ENCODE data around the gene AMPD1. TPM values are rescaled to one million over a fixed set of nuclear protein-coding genes. Genes with fewer than 3 reads are reported as not detected.

Gene AMPD1
- total RNA-seq, 1 donor from 2014 or later = not detected

DNA sequence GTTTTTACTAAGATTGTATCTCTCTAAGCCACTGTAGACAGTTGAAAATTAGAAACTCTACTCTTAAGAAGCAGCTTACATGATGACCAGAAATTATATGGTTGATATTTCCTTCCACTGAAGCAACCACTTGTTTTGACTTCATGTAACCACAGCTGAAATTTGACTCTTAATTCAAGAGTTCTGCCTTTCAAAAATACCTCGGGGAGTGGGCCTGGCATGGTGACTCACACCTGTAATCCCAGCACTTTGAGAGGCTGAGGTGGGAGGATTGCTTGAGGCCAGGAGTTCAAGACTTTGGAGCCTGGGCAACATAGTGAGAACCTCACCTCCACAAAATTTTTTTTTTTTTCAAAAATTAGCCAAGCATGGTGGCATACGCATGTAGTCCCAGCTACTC is 4.3 kb downstream of the AMPD1 start:
- intact Hi-C loops (cut with micrococcal nuclease) = no loop called here
- Mint-ChIP-seq H3K27me3 (ENCODE audit: insufficient read depth) (peaks cover 17% of the 10 kb centered on the region), H3K9me3 (no peaks in the 10 kb centered on the region), H3K36me3 (ENCODE audit: low read depth) (no peaks in the 10 kb centered on the region), H3K4me1 (ENCODE audit: low read depth) (no peaks in the 10 kb centered on the region), H3K4me3 (no peak overlapping the region), H3K27ac (no peak overlapping the region)
- DNase-seq (ENCODE audit: low spot score) = no peak

DNA sequence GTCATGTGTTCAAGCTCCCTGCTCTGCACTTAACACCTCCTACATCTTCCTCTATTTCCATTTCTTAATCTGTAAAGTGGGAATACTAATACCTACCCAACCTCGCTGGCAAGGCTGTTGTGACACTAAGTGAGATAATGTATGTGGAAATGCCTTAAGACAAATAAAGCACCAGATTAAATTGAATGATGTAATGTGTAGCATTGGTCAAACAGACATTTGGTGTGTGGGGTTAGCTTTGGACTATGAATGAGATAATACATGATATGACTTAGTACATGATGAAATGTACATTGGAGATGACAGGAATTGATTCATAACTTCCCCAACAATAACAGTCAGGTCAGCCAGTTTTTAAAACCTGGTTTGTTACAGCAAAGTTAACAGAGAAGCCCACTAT is 5.2 kb downstream of the AMPD1 start:
- Mint-ChIP-seq H3K36me3 (ENCODE audit: low read depth) (no peaks in the 10 kb centered on the region), H3K27me3 (ENCODE audit: insufficient read depth) (peaks cover 14% of the 10 kb centered on the region), H3K4me1 (ENCODE audit: low read depth) (no peaks in the 10 kb centered on the region), H3K27ac (no peak overlapping the region), H3K9me3 (no peaks in the 10 kb centered on the region), H3K4me3 (no peak overlapping the region)
- DNase-seq (ENCODE audit: low spot score) = no peak
- intact Hi-C loops (cut with micrococcal nuclease) = no loop called here

DNA sequence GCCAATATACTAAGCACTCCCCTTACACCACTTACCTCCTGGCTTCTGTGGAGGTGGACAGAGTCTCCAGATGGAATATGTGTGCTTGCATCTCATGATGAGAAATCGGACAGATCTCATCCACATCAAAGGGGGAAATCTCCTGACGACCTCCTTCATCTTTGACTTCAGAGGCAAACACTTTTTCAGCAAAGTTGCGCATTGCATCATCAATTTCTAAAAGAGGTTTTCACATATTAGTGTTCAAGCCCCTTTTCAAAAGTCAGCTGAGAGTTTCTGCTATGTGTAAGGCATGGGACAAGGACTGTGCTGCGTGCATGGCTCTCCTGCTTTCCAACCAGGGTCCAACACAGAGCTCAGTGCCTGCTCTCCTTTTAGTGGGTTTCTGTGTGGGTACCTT is 6.8 kb downstream of the AMPD1 start:
- Mint-ChIP-seq H3K27me3 (ENCODE audit: insufficient read depth) (peaks cover 16% of the 10 kb centered on the region), H3K9me3 (no peaks in the 10 kb centered on the region), H3K27ac (no peak overlapping the region), H3K36me3 (ENCODE audit: low read depth) (no peaks in the 10 kb centered on the region), H3K4me3 (no peak overlapping the region), H3K4me1 (ENCODE audit: low read depth) (no peaks in the 10 kb centered on the region)
- no peak for DNase-seq (ENCODE audit: low spot score)
- intact Hi-C loops (cut with micrococcal nuclease) = no loop called here

DNA sequence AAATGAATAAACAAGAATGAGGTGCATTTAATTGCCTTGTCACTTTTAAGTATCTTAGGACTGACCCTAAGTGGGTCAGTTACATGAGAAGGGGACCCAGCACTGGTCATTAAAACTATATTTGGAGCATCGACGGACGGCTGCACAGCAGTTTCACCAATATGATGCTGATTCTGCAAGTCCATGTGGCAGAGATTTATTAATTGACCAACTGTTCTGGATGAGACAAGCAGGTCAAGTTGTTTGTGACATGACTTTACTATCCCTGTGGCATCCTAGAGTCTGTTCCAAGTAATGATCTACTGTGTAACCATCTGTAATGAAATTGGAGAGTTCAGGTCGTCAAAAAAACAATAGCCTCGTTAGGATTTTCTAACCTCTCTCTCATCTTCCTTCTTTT is 9.5 kb downstream of the AMPD1 start:
- no peak for DNase-seq (ENCODE audit: low spot score)
- intact Hi-C loops (cut with micrococcal nuclease) = no loop called here
- Mint-ChIP-seq H3K9me3 (no peaks in the 10 kb centered on the region), H3K4me1 (ENCODE audit: low read depth) (no peaks in the 10 kb centered on the region), H3K27ac (no peak overlapping the region), H3K36me3 (ENCODE audit: low read depth) (no peaks in the 10 kb centered on the region), H3K27me3 (ENCODE audit: insufficient read depth) (peaks cover 14% of the 10 kb centered on the region), H3K4me3 (no peak overlapping the region)

DNA sequence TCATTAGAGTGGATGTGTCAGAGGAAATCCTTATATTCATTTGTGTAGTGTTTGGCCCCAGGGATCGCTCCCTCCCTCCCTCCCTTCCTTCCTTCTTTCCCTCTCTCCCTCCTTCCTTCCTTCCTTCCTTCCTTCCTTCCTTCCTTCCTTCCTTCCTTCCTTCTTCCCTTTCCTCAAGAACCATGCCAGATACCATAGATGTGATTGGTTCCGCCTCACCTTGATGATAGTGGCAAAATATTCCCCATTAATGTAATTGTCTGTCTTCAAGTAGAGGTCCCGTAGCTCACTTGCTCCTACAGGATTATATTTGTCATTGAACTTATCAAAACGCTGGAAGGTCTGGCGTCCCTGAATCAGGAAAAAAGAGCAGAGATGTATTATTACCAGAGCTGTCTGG is 17.7 kb downstream of the AMPD1 start:
- Mint-ChIP-seq H3K27ac (no peak overlapping the region), H3K4me3 (no peak overlapping the region), H3K36me3 (ENCODE audit: low read depth) (no peaks in the 10 kb centered on the region), H3K4me1 (ENCODE audit: low read depth) (no peaks in the 10 kb centered on the region), H3K9me3 (no peaks in the 10 kb centered on the region), H3K27me3 (ENCODE audit: insufficient read depth) (peaks cover 33% of the 10 kb centered on the region)
- intact Hi-C loops (cut with micrococcal nuclease) = no loop called here
- DNase-seq (ENCODE audit: low spot score) = no peak

DNA sequence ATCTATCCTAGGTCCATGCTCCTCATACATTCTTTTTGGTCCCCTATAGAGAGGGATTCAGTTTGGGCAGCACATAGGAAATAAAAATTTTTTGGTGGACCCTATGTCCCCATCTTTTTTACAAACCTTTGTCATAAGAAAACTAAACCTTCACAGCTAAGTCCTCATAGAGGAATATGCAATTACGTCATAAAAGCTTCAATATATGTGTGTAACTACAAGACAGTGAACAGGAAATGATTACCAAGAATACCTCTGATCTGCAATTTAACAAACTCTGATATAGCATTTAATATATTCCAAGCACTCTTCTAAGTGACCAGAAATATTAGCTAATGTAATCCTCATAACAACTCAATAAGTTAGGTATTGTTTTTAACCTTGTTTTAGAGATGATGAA is 19.2 kb downstream of the AMPD1 start:
- Mint-ChIP-seq H3K27me3 (ENCODE audit: insufficient read depth) (peaks cover 36% of the 10 kb centered on the region), H3K27ac (no peak overlapping the region), H3K36me3 (ENCODE audit: low read depth) (no peaks in the 10 kb centered on the region), H3K9me3 (no peaks in the 10 kb centered on the region), H3K4me1 (ENCODE audit: low read depth) (no peaks in the 10 kb centered on the region), H3K4me3 (no peak overlapping the region)
- no peak for DNase-seq (ENCODE audit: low spot score)
- intact Hi-C loops (cut with micrococcal nuclease) = no loop called here

DNA sequence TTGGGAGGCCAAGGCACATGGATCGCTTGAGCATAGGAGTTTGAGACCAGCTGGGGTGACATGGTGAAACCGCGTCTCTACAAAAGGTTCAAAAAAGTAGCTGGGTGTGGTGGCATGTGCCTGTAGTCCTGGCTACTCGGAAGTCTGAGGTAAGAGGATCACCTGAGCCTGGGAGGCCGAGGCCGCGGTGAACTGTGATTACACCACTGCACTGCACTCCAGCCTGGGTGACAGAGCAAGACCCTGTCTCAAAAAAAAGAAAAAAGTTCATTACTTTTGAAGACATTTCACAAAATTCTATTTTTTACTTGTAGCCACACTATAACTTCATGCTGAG is 23.4 kb downstream of the AMPD1 start:
- no peak overlapping the region for H3K4me3 Mint-ChIP-seq
- H3K27ac Mint-ChIP-seq = no peak overlapping the region
- intact Hi-C loops (cut with micrococcal nuclease) = loop anchor here (2.0 kb wide), 1 partner anchor 161 kb away; the partner anchor contains the start of gene TRIM33
- H3K36me3 Mint-ChIP-seq (ENCODE audit: low read depth) = no peaks in the 10 kb centered on the region
- H3K27me3 Mint-ChIP-seq (ENCODE audit: insufficient read depth) = peaks cover 44% of the 10 kb centered on the region
- no peaks in the 10 kb centered on the region for H3K9me3 Mint-ChIP-seq
- H3K4me1 Mint-ChIP-seq (ENCODE audit: low read depth) = peaks cover 8% of the 10 kb centered on the region
- no peak for DNase-seq (ENCODE audit: low spot score)

DNA sequence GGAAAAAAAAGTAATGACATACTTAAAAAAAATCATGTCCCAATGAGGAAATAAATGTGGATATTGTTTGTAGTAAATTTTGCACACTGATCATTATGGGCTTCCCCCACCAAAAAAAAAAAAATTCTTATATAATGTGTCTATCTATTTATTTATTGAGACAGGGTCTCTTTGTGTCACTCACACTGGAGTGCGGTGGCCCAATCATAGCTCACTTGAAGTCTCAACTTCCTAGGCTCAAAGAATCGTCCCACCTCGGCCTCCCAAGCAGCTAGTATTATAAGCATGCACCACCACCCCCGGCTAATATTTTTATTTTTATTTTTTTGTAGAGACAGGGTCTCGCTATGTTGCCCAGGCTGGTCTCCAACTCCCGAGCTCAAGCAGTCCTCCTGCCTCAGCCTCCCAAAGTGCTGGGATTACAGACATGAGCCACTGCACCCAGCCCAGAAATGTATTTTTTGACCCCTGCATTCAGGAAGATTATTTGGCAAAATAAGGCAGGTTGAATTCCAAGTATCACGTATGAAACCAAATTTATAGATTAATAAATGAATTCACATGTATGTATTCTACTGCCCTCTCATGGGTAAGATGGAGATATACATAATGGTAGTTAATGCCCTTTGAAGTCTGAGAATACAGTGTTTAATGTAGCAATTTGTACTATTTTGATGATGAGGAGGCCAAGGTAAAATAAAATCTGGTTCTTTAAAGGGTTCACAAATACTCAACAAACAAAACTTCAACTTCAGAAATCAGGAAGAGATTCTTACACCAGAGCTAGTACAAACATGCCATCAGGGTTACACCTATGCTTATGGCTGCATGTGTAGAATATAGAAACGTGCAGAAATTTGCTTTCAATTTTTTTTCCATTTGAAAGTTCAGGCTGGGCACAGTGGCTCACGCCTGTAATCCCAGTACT is 24.1 kb downstream of the AMPD1 start:
- H3K4me1 Mint-ChIP-seq (ENCODE audit: low read depth) = peaks cover 8% of the 10 kb centered on the region
- H3K36me3 Mint-ChIP-seq (ENCODE audit: low read depth) = no peaks in the 10 kb centered on the region
- no peak overlapping the region for H3K27ac Mint-ChIP-seq
- peak overlapping the region; percentile 3 for H3K4me3 Mint-ChIP-seq
- no peaks in the 10 kb centered on the region for H3K9me3 Mint-ChIP-seq
- peaks cover 48% of the 10 kb centered on the region for H3K27me3 Mint-ChIP-seq (ENCODE audit: insufficient read depth)
- no peak for DNase-seq (ENCODE audit: low spot score)
- intact Hi-C loops (cut with micrococcal nuclease) = loop anchor here (2.0 kb wide), 1 partner anchor 160 kb away; the partner anchor contains the start of gene TRIM33

DNA sequence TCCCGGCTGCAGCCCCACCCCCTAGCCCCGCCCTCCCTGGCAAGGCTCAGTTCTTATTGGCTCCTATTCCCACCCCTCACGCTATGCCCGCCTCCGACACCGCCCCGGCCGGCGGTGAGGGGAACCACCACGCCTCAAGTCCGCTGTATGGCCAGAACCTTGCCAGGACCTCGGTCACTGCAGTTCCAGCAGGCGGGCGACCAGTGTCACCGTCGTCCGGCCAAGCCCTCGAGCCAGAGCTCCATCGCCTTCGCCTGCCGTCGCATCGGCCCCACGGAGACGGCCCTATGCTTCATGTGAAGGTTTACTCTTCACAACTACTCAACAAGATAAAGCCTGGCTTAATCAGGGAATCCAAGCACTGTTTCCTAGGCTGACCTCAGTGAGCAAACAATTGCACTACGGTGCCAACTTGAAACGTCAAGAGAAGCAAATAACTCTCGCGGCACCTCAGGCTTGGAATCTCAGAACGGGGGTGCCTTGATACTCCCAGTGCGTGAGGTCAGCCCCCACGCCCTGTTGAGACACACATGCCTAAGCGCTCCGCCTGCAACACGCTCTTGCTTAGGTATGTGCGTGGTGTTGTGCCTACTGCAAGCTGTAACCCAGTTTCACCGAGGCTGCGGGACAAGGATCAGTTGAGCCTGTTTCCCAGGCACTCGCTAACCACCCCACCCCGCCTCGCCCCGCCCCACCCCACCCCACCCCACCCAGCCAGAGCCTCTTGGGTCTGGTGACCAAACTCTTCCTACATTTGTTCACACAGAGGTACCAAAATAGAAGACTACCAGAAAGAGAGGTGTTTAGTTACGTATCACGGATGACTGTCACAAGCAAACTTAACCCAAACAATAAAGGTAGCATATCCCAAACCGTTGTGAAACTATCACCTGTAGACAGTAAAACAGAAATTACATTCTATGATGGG is 25.0 kb downstream of the AMPD1 start:
- H3K9me3 Mint-ChIP-seq = no peaks in the 10 kb centered on the region
- H3K27me3 Mint-ChIP-seq (ENCODE audit: insufficient read depth) = peaks cover 48% of the 10 kb centered on the region
- H3K4me1 Mint-ChIP-seq (ENCODE audit: low read depth) = peaks cover 8% of the 10 kb centered on the region
- intact Hi-C loops (cut with micrococcal nuclease) = loop anchor here (1.0 to 2.0 kb wide), 7 partner anchors 46 to 692 kb away; partner anchors contain the start of genes BCAS2, CSDE1, NRAS and SIKE1
- H3K36me3 Mint-ChIP-seq (ENCODE audit: low read depth) = no peaks in the 10 kb centered on the region
- H3K4me3 Mint-ChIP-seq = peak overlapping the region; percentile 89
- H3K27ac Mint-ChIP-seq = peak overlapping the region; percentile 20
- peak; percentile 76 for DNase-seq (ENCODE audit: low spot score)

DNA sequence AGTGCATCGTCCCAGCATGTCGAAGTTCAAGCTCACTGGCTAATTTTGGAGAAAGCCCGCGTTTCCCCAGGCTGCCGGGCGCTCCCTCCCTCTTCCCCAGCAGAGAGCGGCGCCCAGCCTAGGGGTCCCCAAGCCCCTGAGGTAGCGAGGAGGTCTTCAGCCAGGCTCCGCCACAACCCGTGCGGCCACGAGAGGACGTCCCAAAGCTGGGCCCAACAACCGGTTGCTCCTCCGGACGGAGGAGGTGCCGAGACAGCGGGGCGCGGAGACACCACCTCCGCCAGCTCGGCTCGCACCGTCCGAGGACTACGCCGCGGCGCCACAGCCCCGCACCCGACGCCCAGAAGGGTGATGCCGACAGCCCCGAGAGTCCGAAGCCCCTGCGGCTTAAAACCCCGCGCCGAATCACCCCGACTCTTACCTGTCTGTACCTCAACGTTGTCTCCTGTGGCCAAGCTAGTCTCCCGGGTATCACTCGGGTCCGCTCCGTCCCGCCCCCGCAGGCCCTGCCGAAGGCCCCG is 25.7 kb downstream of the AMPD1 start, which contains the start of gene DENND2C:
DENND2C (minus strand) TSS at position 488 of the 521 bp plus-strand sequence. CDS start 44,065 bp downstream, outside the sequence.
- H3K36me3 Mint-ChIP-seq (ENCODE audit: low read depth) = no peaks in the 10 kb centered on the region
- intact Hi-C loops (cut with micrococcal nuclease) = loop anchor here (1.0 to 2.0 kb wide), 7 partner anchors 47 to 691 kb away; partner anchors contain the start of genes BCAS2, CSDE1, NRAS and SIKE1
- H3K4me1 Mint-ChIP-seq (ENCODE audit: low read depth) = peaks cover 8% of the 10 kb centered on the region
- DNase-seq (ENCODE audit: low spot score) = no peak
- H3K27ac Mint-ChIP-seq = peak within 1 kb of the TSS; percentile 20
- peak within 1 kb of the TSS; percentile 89 for H3K4me3 Mint-ChIP-seq
- H3K27me3 Mint-ChIP-seq (ENCODE audit: insufficient read depth) = peaks cover 44% of the 10 kb centered on the region
- H3K9me3 Mint-ChIP-seq = no peaks in the 10 kb centered on the region

DNA sequence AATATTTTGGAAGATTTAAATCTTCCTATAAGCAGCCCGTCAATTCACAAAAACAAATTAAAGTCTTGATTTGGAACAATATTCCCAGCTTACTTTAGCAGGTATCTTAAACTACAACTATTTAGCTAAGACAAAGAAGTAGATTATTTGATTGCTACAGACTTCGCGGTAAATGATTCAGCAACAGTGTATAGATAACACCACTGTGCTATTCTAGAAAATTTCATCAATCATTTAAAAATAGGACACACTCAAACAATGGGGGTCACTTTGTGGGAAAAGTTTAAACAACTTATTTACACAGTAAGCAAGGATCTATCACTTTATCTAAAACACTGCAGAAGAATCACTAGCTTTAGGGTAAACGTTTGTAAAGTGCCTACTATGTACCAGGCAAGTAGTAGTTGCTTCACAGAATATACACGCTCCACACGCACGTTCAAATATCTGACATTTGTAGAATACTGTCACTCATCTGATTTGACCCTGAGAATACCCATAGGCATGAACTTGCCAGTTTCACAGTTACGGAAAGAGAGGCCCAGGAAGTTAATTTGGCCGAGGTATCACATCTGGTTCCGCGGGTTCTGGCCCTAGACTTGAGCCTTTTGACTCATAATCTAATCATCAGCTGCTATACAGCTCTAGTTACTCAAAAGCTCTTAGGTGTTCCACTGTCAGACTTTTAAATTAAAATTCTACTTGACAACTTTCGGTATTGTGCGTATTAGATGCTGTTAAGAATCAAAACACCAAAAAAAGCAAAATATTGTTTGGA is 26.4 kb downstream of the AMPD1 start:
- Mint-ChIP-seq H3K9me3 (no peaks in the 10 kb centered on the region), H3K27ac (no peak overlapping the region), H3K4me3 (peak overlapping the region; percentile 89), H3K4me1 (ENCODE audit: low read depth) (peaks cover 8% of the 10 kb centered on the region), H3K36me3 (ENCODE audit: low read depth) (no peaks in the 10 kb centered on the region), H3K27me3 (ENCODE audit: insufficient read depth) (peaks cover 39% of the 10 kb centered on the region)
- intact Hi-C loops (cut with micrococcal nuclease) = no loop called here
- DNase-seq (ENCODE audit: low spot score) = no peak

DNA sequence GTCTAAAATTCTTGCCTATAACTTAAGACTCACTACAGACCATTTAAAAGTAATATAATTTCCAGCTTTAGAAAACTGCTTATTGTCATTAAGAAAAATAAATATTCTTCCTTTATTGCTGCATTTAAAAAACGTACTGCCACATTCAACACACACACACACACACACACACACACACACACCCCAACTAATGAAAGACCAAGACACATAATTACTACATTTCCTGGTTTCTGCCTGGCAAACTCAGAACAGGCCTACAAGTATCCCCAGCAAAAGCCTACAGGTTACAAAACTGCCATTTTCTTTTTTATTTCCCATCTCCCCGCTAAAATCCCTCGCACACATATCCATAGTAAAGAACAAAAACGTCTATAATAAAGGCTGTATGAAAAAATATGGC is 27.0 kb downstream of the AMPD1 start:
- H3K4me1 Mint-ChIP-seq (ENCODE audit: low read depth) = peaks cover 8% of the 10 kb centered on the region
- H3K27me3 Mint-ChIP-seq (ENCODE audit: insufficient read depth) = peaks cover 33% of the 10 kb centered on the region
- H3K36me3 Mint-ChIP-seq (ENCODE audit: low read depth) = no peaks in the 10 kb centered on the region
- DNase-seq (ENCODE audit: low spot score) = no peak
- no peaks in the 10 kb centered on the region for H3K9me3 Mint-ChIP-seq
- H3K27ac Mint-ChIP-seq = no peak overlapping the region
- H3K4me3 Mint-ChIP-seq = no peak overlapping the region
- intact Hi-C loops (cut with micrococcal nuclease) = no loop called here
